Kidney (tissue), 14 donors: Measurements from ENCODE around the gene CACNA1S. TPM values are rescaled to one million over a fixed set of nuclear protein-coding genes. Genes with fewer than 3 reads are reported as not detected.

Experiments
- DNase-seq, 5 donors: peaks; one replicate each; pipeline ENCODE4 v3.0.0-alpha.2; 2013 to 2020
- FAIRE-seq: peaks from 2 replicates; lab custom pipeline; 2012; peaks lifted over from hg19 to GRCh38; lab: Jason Lieb, UNC
- H3K27ac ChIP-seq, 2 donors: one replicate each; pipeline ENCODE4 v1.7.0; 2013; ENCODE audit warnings: low read depth in 2 of 2, low read length in 2 of 2, inconsistent platforms in 1 of 2
- H3K27me3 ChIP-seq: one replicate; pipeline ENCODE4 v1.7.1; 2013; ENCODE audit warnings: low read length, inconsistent platforms; ENCODE audit not compliant: control insufficient read depth, insufficient read depth
- H3K36me3 ChIP-seq, 3 donors: one replicate each; pipeline versions ENCODE4 v1.7.0 to v1.7.1; 2013; ENCODE audit warnings: low read length in 3 of 3, control low read depth in 1 of 3, inconsistent platforms in 1 of 3; ENCODE audit not compliant: insufficient read depth in 3 of 3, control insufficient read depth in 2 of 3
- H3K4me1 ChIP-seq, 3 donors: one replicate each; pipeline versions ENCODE4 v1.7.0 to v1.7.1; 2013; ENCODE audit warnings: low read length in 3 of 3, inconsistent platforms in 1 of 3, low read depth in 1 of 3; ENCODE audit not compliant: control insufficient read depth in 2 of 3, insufficient read depth in 2 of 3
- H3K4me3 ChIP-seq, 3 donors: one replicate each; pipeline versions ENCODE4 v1.7.0 to v1.8.1; 2013; ENCODE audit warnings: low read length in 3 of 3, control low read depth in 1 of 3, inconsistent platforms in 1 of 3
- H3K9ac ChIP-seq, 3 donors: one replicate each; pipeline versions ENCODE4 v1.7.0 to v1.7.1; 2013; ENCODE audit warnings: low read length in 3 of 3, control low read depth in 1 of 3, inconsistent platforms in 1 of 3
- H3K9me3 ChIP-seq, 3 donors: one replicate each; pipeline versions ENCODE4 v1.7.0 to v1.7.1; 2013; ENCODE audit warnings: low read length in 3 of 3, control low read depth in 1 of 3, inconsistent platforms in 1 of 3; ENCODE audit not compliant: control insufficient read depth in 2 of 3, insufficient read depth in 1 of 3
- intact Hi-C: fragments of 100-400 bp; cut with DNase I; formaldehyde crosslinking; loops from one replicate; pipeline ENCODE4 v1.11.1; 2022
- polyA plus RNA-seq: library from polyadenylated mRNA; stranded (reverse); fragments of 350-450 nt; fragmentation: Illumina TruSeq; extraction: RNeasy Lipid Tissue Mini Kit (QIAGEN cat#74804); gene quantifications from one replicate; pipeline ENCODE4 v1.2.3, GENCODE V29; 2014; ENCODE audit warnings: low read depth, low replicate concordance; ENCODE audit not compliant: insufficient read depth
- total RNA-seq: library from RNA; stranded (reverse); fragmentation: NEBNext Ultra II Directional; extraction: Animal tissue kit (Norgen Biotek cat#: 25700); gene quantifications from one replicate; pipeline ENCODE4 v1.2.1, GENCODE V29; 2021
- TF ChIP-seq, protein P1 (sequence below): IDR thresholded peaks from 3 replicates; pipeline ENCODE4 v1.5.1; 2012; ENCODE audit warnings: mild to moderate bottlenecking, moderate library complexity, borderline replicate concordance; ENCODE audit not compliant: insufficient read depth; ENCODE audit errors: extremely low read depth
- donor health status: control.
- donor health status: control.
- donor health status: control.
- donor health status: control.
- donor health status: control.
- donor health status: DM: yes; HTN: yes; CAD: no.
- donor health status: Normal renal cell carcinoma (clear cell type).

The CACNA1S gene
- total and polyA plus RNA-seq, 2 donors from 2014 or later: 0.41 TPM; not detected in 1

DNA sequence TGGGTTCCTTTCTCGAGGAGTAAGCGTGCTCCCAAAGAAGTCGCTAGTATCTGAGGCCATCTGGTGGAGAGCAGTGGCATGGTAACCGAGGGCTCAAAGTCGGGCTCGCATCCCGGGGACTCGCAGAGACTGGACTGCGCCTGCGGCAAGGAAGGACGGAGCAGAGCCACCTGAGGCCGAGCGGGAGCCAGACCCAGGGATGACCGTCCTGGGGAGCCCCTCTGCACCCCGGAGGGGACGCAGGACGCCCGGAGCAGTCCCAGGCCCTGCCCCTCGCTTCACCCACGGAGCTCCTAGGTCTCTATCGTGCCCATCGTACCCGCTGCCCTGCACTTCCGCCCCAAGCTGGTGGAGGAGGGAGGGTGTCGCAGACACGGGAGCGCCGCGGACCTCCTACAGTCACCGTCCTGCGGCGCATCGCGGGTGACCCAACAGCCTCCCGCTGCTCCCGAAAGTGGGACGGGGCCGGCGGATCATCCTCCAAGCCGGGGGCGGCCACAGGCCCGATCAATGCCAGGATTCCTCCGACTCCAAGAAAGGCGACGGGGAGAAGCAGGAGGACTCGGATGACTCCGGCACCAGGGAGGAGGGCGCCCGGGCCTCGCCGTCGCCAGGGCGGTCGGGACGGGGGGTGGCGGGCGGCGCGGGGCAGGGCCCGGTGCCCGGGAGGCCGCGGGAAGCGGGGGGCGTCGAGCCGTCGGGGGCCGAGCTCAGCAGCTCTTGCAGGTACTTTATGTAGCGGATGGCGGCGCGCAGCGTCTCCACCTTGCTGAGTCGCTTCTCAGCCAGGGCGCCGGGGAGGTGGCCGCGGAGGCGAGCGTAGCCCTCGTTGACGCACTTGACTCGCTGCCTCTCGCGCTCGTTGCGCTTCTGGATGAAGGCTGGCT is 2.3 kb upstream of the CACNA1S start:
- Histone ChIP-seq H3K9me3 (no peaks in the 10 kb centered on the region), H3K9ac (peak overlapping the region in 1 of 3 donors; percentile 10), H3K36me3 (no peaks in the 10 kb centered on the region), H3K4me3 (peak overlapping the region; percentile 41 to 58 (median 51)), H3K27ac (no peak overlapping the region), H3K4me1 (peaks cover 0 to 3% (median 0%) of the 10 kb centered on the region in 3 donors), H3K27me3 (no peaks in the 10 kb centered on the region)
- intact Hi-C loops: loop anchor here (5.0 kb wide), 1 partner anchor 147 kb away; no protein-coding TSS in a partner anchor
- DNase-seq (peak; percentile 93 to 97 (median 96)), FAIRE-seq (no peak)
- TF ChIP-seq, protein P1, sequence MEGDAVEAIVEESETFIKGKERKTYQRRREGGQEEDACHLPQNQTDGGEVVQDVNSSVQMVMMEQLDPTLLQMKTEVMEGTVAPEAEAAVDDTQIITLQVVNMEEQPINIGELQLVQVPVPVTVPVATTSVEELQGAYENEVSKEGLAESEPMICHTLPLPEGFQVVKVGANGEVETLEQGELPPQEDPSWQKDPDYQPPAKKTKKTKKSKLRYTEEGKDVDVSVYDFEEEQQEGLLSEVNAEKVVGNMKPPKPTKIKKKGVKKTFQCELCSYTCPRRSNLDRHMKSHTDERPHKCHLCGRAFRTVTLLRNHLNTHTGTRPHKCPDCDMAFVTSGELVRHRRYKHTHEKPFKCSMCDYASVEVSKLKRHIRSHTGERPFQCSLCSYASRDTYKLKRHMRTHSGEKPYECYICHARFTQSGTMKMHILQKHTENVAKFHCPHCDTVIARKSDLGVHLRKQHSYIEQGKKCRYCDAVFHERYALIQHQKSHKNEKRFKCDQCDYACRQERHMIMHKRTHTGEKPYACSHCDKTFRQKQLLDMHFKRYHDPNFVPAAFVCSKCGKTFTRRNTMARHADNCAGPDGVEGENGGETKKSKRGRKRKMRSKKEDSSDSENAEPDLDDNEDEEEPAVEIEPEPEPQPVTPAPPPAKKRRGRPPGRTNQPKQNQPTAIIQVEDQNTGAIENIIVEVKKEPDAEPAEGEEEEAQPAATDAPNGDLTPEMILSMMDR: peak; percentile 89

DNA sequence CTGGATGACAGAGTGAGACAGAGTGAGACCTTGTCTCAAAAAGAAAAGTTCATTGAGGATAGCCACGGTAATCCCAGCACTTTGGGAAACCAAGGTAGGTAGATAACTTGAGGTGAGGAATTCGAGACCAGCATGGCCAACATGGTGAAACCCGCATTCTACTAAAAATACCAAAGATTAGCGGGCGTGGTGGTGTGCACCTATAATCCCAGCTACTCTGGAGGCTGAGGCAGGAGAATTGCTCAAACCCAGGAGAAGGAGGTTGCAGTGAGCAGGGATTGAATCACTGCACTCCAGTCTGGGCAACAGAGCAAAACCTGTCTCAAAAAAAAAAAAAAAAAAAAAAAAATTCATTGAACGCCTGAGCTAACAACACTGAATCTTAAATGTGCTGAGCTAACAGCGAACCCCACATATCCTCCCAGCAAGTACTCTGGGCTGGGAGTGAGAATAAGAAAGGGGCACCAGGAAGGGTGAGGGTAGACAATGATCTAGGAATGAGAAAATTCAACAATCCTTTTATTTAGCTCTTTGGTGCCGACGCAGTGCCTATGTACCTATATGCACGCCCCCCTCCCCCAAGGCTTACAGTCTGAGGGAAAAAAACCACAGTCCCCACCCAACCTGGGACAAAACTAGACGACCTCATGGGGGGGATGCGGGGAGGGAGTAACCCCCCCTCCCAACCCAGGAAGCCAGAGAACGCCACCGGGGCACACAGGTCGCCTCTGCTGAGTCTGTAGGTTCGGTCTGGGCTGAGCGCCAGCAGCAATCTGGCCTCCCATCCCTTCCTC is 1.4 kb upstream of the CACNA1S start:
- DNase-seq: no peak
- FAIRE-seq: no peak
- intact Hi-C loops: loop anchor here (5.0 kb wide), 1 partner anchor 146 kb away; no protein-coding TSS in a partner anchor
- Histone ChIP-seq H3K27ac (no peak overlapping the region), H3K9me3 (no peaks in the 10 kb centered on the region), H3K4me1 (peaks cover 0 to 3% (median 0%) of the 10 kb centered on the region in 3 donors), H3K4me3 (peak overlapping the region in 1 of 3 donors; percentile 58), H3K36me3 (no peaks in the 10 kb centered on the region), H3K27me3 (no peaks in the 10 kb centered on the region), H3K9ac (no peak overlapping the region)
- TF ChIP-seq, protein P1: no peak

DNA sequence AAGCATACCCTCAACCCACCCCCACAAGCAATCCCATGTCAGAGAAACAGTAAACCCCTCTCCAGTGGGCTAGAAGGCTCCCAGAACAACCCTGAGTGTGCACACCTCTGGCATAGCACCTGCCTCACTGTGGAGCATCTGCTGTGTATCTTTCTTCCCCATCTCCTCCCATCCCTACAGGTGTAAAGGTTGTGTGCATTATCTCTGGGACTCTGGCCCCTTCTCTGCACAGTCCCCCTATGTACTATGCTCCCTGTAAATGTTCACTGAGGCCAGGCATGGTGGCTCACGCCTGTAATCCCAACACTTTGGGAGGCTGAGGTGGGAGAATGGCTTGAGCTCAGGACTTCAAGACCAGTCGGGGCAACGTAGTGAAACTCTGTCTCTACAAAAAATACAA is 700 bp upstream of the CACNA1S start:
- Histone ChIP-seq H3K27ac (no peak overlapping the region), H3K4me1 (peaks cover 0 to 3% (median 0%) of the 10 kb centered on the region in 3 donors), H3K9ac (no peak overlapping the region), H3K9me3 (no peaks in the 10 kb centered on the region), H3K27me3 (no peaks in the 10 kb centered on the region), H3K4me3 (no peak overlapping the region), H3K36me3 (no peaks in the 10 kb centered on the region)
- peak in 1 of 5 donors; percentile 4 for DNase-seq
- TF ChIP-seq, protein P1: no peak
- intact Hi-C loops: loop anchor here (5.0 kb wide), 1 partner anchor 146 kb away; no protein-coding TSS in a partner anchor
- FAIRE-seq: no peak
